NCI-H2081 (cell line): ENCODE results near the gene SELL.
"Not testable (repeated sequence)": the region's sequence is repeated elsewhere in the genome, so short reads cannot be mapped to it uniquely, and the experiment has no call there.

Experiments
- DNase-seq, 2 experiments: peaks; one replicate each; lab custom pipeline; 2025; lab: John Stamatoyannopoulos, UW

Gene SELL

DNA sequence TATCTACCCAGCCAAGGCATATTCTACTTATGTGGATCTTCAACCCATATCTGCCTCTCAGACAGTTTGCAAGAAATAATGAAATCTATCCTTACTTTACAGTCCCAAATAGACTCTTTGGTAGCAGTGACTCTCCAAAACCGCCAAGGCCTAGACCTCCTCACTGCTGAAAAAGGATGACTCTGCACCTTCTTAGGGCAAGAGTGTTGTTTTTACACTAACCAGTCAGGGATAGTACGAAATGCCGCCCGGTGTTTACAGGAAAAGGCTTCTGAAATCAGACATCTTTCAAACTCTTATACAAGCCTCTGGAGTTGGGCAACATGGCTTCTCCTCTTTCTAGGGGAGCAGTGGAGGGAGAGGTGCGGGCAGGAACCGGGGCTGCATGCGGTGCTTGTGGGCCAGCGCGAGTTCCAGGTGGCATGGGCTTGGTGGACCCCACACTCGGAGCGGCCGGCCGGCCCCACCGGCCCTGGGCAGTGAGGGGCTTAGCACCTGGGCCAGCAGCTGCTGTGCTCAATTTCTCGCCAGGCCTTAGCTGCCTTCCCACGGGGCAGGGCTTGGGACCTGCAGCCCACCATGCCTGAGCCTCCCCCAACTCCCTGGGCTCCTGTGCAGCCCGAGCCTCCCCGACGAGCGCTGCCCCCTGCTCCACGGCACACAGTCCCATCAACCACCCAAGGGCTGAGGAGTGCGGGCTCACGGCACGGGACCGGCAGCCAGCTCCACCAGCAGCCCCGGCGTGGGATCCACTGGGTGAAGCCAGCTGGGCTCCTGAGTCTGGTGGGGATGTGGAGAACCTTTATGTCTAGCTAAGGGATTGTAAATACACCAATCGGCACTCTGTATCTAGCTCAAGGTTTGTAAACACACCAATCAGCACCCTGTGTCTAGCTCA is 43.5 kb downstream of the SELL start:
- DNase-seq: not testable (repeated sequence)

- not testable (repeated sequence) for DNase-seq
Observed at GRCh38 chr1:169667227-169667639, 44.2 kb downstream of the SELL start.

DNA sequence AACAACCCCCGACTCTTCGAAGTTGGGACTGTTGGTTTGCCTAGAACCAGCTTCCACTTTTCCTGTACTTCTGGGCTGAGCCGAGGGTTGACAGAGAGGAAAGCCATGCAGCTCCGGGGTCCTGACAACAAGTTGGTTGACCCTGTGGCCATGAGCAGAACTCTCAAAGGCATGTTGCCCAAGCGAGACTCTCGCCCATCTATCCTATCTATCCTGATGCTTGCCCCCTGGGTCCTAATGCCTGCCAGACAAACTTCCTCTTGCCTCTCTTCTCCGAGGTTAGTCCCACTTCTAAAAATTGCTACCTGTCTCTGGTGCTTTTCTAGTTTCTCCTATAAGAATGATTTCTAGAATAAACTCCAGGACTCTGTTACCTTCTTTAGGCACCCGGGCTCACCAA is 48.7 kb downstream of the SELL start:
- DNase-seq: not testable (repeated sequence)

DNA sequence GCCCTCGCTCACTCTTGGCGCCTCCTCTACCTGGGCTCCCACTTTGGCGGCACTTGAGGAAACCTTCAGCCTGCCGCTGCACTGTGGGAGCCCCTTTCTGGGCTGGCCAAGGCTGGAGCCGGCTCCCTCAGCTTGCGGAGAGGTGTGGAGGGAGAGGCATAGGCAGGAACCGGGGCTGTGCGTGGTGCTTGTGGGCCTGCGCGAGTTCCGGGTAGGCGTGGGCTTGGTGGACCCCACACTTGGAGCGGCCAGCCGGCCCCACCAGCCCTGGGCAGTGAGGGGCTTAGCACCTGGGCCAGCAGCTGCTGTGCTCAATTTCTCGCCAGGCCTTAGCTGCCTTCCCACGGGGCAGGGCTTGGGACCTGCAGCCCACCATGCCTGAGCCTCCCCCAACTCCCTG is 50.4 kb downstream of the SELL start:
- DNase-seq: not testable (repeated sequence)

- DNase-seq: not testable (repeated sequence)
Observed at GRCh38 chr1:169658777-169659176, 52.6 kb downstream of the SELL start.

- no peak for DNase-seq
Observed at GRCh38 chr1:169653873-169654272, 57.5 kb downstream of the SELL start.

- no peak for DNase-seq
Observed at GRCh38 chr1:169651035-169651434, 60.4 kb downstream of the SELL start.

- no peak for DNase-seq
Observed at GRCh38 chr1:169650551-169650950, 60.9 kb downstream of the SELL start.

DNA sequence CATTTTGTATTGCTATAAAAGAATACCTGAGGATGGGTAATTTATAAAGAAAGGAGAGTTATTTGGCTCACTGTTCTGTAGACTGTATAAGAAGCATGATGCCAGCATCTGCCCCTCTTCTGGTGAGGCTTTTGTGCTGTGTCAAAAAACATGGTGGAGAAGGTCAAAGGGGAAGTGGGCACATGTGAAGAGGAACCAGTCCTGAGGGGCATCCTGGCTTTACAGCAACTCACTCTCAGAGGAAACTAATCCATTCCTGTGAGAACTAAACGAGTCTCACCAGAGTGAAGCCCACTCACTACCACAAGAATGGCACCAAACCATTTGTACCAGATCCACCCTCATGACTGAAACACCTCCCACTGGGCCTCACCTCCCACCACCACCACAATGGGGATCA is 62.7 kb downstream of the SELL start:
- no peak for DNase-seq

DNA sequence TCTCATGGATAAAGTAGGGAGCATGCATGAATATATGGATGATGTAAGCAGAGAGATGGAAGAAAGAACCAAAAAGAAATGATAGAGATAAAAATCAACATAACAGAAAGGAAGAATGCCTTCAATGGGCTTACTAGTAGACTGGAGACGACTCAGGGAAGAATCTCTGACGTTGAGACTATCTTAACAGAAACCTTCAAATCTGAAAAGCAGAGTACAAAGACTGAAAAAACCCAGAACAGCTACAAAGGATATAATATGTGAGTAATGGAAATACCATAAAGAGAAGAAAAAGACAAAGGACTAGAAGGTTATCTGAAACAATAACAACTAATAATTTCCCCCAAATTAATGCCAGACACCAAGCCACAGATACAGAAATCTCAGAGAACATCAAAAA is 63.2 kb downstream of the SELL start:
- DNase-seq: no peak

- no peak for DNase-seq
Observed at GRCh38 chr1:169647512-169647911, 63.9 kb downstream of the SELL start.

- DNase-seq: no peak
Observed at GRCh38 chr1:169644297-169644696, 67.1 kb downstream of the SELL start.
